DND-41 (cell line): Measurements from ENCODE around the gene RNF223.

Source experiments
- ATAC-seq: fragments of 200-7000 bp; cut with Tn5 transposase; 3 replicates; pipeline ENCODE4 v1.9.1; 2021; ENCODE audit warnings: low read depth; ENCODE audit not compliant: insufficient read depth
- DNase-seq: peaks from one replicate; pipeline ENCODE4 v3.0.0-alpha.2; 2020
- H2AFZ ChIP-seq: 2 replicates; pipeline ENCODE4 v1.6.0; 2012; ENCODE audit warnings: low read depth, low read length
- H3K27ac ChIP-seq: 2 replicates; pipeline ENCODE4 v1.5.1; 2012; ENCODE audit warnings: low read length, inconsistent platforms
- H3K27me3 ChIP-seq: fragments of 200-600 bp; sonication (generic); 2 replicates; pipeline ENCODE4 v1.6.0; 2012; ENCODE audit warnings: low read length, mild to moderate bottlenecking, inconsistent platforms; ENCODE audit not compliant: insufficient read depth, poor library complexity
- H3K36me3 ChIP-seq: 2 replicates; pipeline ENCODE4 v1.5.1; 2012; ENCODE audit warnings: low read length, inconsistent platforms; ENCODE audit not compliant: insufficient read depth
- H3K4me1 ChIP-seq: 2 replicates; pipeline ENCODE4 v1.5.1; 2012; ENCODE audit warnings: mild to moderate bottlenecking, low read length; ENCODE audit not compliant: insufficient read depth
- H3K4me2 ChIP-seq: 2 replicates; pipeline ENCODE4 v1.6.0; 2012; ENCODE audit warnings: mild to moderate bottlenecking, moderate library complexity, low read length, inconsistent platforms; ENCODE audit not compliant: insufficient read depth
- H3K4me3 ChIP-seq, 2 experiments: fragments of 200-600 bp in 1 of 2; shearing (Covaris generic) in 1 of 2; 2 replicates each; pipeline ENCODE4 v1.5.1; 2012 to 2016; ENCODE audit warnings: inconsistent platforms in 2 of 2, low read length in 2 of 2, mild to moderate bottlenecking in 2 of 2, low read depth in 1 of 2, moderate library complexity in 1 of 2
- H3K79me2 ChIP-seq: 2 replicates; pipeline ENCODE4 v1.6.0; 2012; ENCODE audit warnings: low read length, inconsistent platforms; ENCODE audit not compliant: insufficient read depth
- H3K9ac ChIP-seq: 2 replicates; pipeline ENCODE4 v1.6.0; 2012; ENCODE audit warnings: low read depth, mild to moderate bottlenecking, inconsistent platforms, low read length, moderate library complexity
- H3K9me3 ChIP-seq: 2 replicates; pipeline ENCODE4 v1.5.1; 2012; ENCODE audit warnings: low read length, moderate library complexity, mild to moderate bottlenecking, inconsistent platforms; ENCODE audit not compliant: insufficient read depth, severe bottlenecking
- H4K20me1 ChIP-seq: 2 replicates; pipeline ENCODE4 v1.6.0; 2012; ENCODE audit warnings: low read length; ENCODE audit not compliant: insufficient read depth
- EZH2 ChIP-seq: IDR thresholded peaks from 3 replicates; pipeline ENCODE4 v1.6.1; 2012; ENCODE audit warnings: borderline replicate concordance, low read depth, mild to moderate bottlenecking, moderate library complexity, low read length, inconsistent platforms; ENCODE audit not compliant: severe bottlenecking
- TF ChIP-seq, protein P1 (sequence below): IDR thresholded peaks from 2 replicates; pipeline ENCODE4 v1.5.1; 2012; ENCODE audit warnings: borderline replicate concordance, low read length, moderate library complexity, mild to moderate bottlenecking; ENCODE audit not compliant: poor library complexity, severe bottlenecking; ENCODE audit errors: extremely low read depth

Gene RNF223

DNA sequence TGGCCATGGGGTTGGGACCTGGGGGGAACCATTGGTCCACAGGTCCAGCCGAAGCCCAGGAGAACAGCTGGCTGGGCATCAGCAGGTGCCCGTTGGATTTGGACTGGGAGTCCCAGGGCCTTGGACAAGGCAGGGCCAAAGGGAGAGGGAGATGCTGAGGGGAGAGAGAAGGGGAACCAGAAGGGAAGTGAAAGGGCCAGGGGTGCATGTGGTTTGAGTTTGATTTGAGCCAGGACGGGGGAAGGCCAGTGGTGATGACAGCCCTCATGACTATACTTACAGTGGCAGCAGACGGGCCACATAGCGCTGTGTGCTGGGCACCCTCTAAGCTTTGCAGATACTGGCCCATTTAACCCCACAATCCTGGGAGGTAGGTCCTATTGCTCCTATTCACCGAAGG is 35.4 kb downstream of the RNF223 start:
- Histone ChIP-seq H3K9me3 (no peaks in the 10 kb centered on the region), H3K27me3 (peaks cover 21% of the 10 kb centered on the region), H3K79me2 (no peaks in the 10 kb centered on the region), H3K4me1 (peaks cover 16% of the 10 kb centered on the region), H4K20me1 (peaks cover 71% of the 10 kb centered on the region), H2AFZ (no peak overlapping the region), H3K4me2 (no peak overlapping the region), H3K36me3 (no peaks in the 10 kb centered on the region), H3K4me3 (no peak overlapping the region), H3K27ac (no peak overlapping the region), H3K9ac (no peak overlapping the region)
- DNase-seq (no peak), ATAC-seq (no peak)
- no peak for TF ChIP-seq EZH2
- TF ChIP-seq, protein P1, sequence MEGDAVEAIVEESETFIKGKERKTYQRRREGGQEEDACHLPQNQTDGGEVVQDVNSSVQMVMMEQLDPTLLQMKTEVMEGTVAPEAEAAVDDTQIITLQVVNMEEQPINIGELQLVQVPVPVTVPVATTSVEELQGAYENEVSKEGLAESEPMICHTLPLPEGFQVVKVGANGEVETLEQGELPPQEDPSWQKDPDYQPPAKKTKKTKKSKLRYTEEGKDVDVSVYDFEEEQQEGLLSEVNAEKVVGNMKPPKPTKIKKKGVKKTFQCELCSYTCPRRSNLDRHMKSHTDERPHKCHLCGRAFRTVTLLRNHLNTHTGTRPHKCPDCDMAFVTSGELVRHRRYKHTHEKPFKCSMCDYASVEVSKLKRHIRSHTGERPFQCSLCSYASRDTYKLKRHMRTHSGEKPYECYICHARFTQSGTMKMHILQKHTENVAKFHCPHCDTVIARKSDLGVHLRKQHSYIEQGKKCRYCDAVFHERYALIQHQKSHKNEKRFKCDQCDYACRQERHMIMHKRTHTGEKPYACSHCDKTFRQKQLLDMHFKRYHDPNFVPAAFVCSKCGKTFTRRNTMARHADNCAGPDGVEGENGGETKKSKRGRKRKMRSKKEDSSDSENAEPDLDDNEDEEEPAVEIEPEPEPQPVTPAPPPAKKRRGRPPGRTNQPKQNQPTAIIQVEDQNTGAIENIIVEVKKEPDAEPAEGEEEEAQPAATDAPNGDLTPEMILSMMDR: no peak

DNA sequence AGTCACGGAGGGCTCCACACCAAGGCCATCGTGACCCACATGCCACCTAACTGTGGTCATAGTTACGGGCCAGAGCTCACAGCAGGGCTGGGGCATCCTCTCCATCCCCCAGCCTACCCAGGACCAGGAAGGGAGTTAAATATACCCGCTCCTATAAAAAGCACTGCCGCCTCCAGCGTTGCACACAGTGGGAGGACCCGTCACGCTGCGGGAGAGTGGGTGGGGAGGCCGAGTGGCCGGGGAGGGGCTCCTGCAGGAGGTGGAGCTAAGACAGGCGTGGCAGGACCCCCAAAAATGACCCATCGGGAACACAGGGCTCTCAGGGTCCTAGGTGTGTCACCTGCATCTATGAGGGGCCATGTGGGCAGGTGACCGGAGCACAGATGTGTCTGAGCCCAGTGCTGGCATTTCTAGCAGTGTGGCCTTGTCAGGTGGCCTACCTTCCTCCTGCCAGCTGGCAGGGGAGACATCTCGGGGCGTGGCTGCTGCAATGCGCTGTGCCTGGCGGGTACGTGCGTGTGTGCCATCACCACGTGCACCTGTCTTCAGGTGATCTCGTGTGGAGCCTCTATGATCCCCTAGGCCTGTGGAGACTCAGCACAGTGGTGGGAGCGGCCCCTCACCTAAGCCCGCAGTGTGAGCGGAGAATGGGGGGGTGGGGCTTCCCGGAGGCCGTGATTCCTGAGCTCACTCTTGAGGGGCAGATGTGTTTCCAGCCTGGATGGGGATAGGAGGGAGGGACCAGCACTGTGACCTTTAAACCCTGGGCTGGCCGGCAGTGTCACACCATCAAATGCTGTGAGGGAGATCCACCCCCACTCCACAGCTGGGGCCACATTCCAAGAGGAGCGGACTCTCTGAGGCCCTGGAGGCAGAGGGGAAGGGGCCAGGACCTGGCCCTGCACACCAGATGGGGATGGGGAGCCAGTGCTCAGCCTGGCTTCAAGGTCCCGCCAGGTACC is 36.5 kb downstream of the RNF223 start:
- ATAC-seq (no peak), DNase-seq (no peak)
- H3K4me3 ChIP-seq: no peak overlapping the region
- no peak overlapping the region for H3K27ac ChIP-seq
- peaks cover 24% of the 10 kb centered on the region for H3K4me1 ChIP-seq
- H3K79me2 ChIP-seq: no peaks in the 10 kb centered on the region
- no peaks in the 10 kb centered on the region for H3K9me3 ChIP-seq
- TF ChIP-seq, protein P1: no peak
- no peak for TF ChIP-seq EZH2
- H3K9ac ChIP-seq: no peak overlapping the region
- peaks cover 21% of the 10 kb centered on the region for H3K27me3 ChIP-seq
- H2AFZ ChIP-seq: no peak overlapping the region
- H4K20me1 ChIP-seq: peaks cover 73% of the 10 kb centered on the region
- H3K4me2 ChIP-seq: no peak overlapping the region
- H3K36me3 ChIP-seq: no peaks in the 10 kb centered on the region

DNA sequence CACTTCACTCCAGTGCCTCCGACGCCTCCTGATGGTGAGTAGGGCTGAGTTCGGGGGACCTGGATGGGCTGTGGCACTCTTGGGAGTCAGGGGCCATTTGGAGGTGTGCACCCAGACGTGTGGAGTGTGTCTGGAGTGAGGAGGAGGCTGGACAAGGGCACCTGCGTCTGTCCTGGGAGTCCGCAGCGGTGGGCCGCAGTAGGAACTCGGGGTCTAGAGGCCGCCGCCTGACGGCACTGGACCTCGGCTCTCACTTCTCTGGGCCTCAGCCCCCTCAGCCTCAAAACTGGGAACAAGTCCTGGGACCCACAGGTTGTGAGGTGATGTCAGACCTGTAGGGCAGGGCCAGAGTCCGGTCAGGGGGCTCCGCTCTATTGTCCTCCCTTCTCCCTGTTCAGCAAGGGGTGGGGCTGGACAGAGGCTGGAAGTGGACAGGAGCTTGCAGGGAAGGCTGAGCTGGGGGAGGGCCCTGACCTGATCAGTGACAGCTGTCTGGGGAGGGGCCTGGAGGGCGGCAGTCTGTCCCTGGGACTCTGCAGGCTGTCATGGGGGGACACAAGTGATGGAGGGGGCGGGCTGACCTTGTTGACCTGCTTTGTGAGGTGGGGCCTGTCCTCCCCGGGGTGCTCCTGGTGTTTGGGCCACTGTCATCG is 38.7 kb downstream of the RNF223 start:
- Histone ChIP-seq H3K4me1 (peaks cover 22% of the 10 kb centered on the region), H3K27me3 (peaks cover 19% of the 10 kb centered on the region), H3K27ac (no peak overlapping the region), H2AFZ (no peak overlapping the region), H3K9me3 (no peaks in the 10 kb centered on the region), H4K20me1 (peaks cover 78% of the 10 kb centered on the region), H3K9ac (no peak overlapping the region), H3K36me3 (no peaks in the 10 kb centered on the region), H3K4me3 (no peak overlapping the region), H3K4me2 (no peak overlapping the region), H3K79me2 (no peaks in the 10 kb centered on the region)
- TF ChIP-seq, protein P1: no peak
- no peak for TF ChIP-seq EZH2
- DNase-seq (no peak), ATAC-seq (no peak)
